ENCODE measurements around the gene GPD2.

The GPD2 gene

DNA sequence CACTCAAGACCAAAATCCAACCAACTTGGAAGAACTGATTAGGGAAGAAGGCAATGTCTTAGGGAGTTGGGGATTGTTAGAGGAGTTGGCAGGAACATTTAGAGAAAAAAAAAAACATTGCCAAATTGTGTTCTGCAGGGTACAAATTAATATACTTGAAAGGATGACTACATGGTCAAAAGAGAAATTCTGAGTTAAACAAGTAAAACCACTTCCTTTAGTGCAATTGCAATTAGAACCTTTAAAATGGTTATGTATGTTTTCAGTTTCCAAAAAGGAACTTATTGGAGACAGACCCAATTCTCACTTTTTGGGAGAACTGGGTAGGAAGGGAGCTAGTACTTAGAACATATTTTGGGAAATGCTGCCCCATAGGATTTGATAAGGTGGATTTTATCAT is 137.9 kb downstream of the GPD2 start:
- H3K4me1 ChIP-seq (ENCODE audit: low read depth, poor library complexity, severe bottlenecking), result no peaks in the 10 kb centered on the region
- H3K27ac ChIP-seq, result no peak overlapping the region
- no peak overlapping the region for H3K9ac ChIP-seq
- H3K4me3 ChIP-seq (IDR thresholded peaks at IDR 0.05; ENCODE audit: insufficient read depth, low read depth, low read length), result no peak overlapping the region
- no peaks in the 10 kb centered on the region for H3K27me3 ChIP-seq (ENCODE audit: insufficient read depth, low read depth)
- no peak overlapping the region for H3K4me2 ChIP-seq
- H4K20me1 ChIP-seq (ENCODE audit: insufficient read depth), result no peaks in the 10 kb centered on the region
- TF ChIP-seq, protein P1, sequence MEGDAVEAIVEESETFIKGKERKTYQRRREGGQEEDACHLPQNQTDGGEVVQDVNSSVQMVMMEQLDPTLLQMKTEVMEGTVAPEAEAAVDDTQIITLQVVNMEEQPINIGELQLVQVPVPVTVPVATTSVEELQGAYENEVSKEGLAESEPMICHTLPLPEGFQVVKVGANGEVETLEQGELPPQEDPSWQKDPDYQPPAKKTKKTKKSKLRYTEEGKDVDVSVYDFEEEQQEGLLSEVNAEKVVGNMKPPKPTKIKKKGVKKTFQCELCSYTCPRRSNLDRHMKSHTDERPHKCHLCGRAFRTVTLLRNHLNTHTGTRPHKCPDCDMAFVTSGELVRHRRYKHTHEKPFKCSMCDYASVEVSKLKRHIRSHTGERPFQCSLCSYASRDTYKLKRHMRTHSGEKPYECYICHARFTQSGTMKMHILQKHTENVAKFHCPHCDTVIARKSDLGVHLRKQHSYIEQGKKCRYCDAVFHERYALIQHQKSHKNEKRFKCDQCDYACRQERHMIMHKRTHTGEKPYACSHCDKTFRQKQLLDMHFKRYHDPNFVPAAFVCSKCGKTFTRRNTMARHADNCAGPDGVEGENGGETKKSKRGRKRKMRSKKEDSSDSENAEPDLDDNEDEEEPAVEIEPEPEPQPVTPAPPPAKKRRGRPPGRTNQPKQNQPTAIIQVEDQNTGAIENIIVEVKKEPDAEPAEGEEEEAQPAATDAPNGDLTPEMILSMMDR (conservative IDR thresholded peaks at IDR 0.05; ENCODE audit: low read depth, low read length), result no peak
- H3K79me2 ChIP-seq (ENCODE audit: insufficient read depth, low read depth), result no peaks in the 10 kb centered on the region
- H2AFZ ChIP-seq (ENCODE audit: low read depth), result no peak overlapping the region
- H3K36me3 ChIP-seq (ENCODE audit: insufficient read depth), result no peaks in the 10 kb centered on the region

DNA sequence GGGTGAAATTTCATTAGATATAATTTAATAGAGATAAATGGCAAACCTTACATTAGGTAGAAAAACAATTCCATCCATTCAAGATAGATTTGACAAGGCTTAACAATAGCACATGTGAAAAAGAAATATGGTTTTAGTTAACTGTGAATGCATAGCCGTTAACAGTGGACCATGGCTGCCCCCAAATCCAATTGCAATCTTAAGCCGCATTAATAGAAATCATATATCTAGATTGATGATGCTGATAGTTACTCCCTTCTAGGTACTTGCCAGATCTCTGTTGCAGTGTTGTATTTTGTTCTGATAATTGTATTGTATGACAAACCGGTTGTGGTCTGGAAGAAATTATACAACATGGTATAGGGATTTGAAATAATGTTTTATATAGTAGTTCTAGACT is 139.8 kb downstream of the GPD2 start:
- Histone ChIP-seq H3K79me2 (ENCODE audit: insufficient read depth, low read depth) (no peaks in the 10 kb centered on the region), H3K4me3 (IDR thresholded peaks at IDR 0.05; ENCODE audit: insufficient read depth, low read depth, low read length) (no peak overlapping the region), H4K20me1 (ENCODE audit: insufficient read depth) (no peaks in the 10 kb centered on the region), H2AFZ (ENCODE audit: low read depth) (no peak overlapping the region), H3K36me3 (ENCODE audit: insufficient read depth) (no peaks in the 10 kb centered on the region), H3K4me2 (no peak overlapping the region), H3K9ac (no peak overlapping the region), H3K27ac (no peak overlapping the region), H3K27me3 (ENCODE audit: insufficient read depth, low read depth) (no peaks in the 10 kb centered on the region), H3K4me1 (ENCODE audit: low read depth, poor library complexity, severe bottlenecking) (no peaks in the 10 kb centered on the region)
- TF ChIP-seq, protein P1 (conservative IDR thresholded peaks at IDR 0.05; ENCODE audit: low read depth, low read length), result no peak

DNA sequence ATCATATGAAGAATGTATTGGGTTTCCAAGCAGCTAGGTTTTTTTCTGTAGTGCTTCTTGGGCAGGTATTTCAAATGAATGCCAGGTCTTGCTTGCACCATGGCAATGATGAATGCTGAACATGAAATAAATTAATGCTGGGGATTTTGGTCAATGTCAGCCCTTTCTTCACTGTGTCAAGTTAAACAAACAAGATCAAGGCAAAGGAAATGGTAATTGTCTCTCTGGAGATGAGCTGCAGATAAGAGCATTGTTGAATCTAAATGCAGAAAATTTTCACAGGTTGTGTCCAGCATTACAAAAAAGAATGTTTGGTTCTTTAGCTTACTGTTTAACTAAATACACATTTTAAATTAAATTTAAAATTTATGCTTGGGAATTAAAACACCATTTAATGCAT is 144.3 kb downstream of the GPD2 start:
- Histone ChIP-seq H3K4me3 (IDR thresholded peaks at IDR 0.05; ENCODE audit: insufficient read depth, low read depth, low read length) (no peak overlapping the region), H3K4me1 (ENCODE audit: low read depth, poor library complexity, severe bottlenecking) (no peaks in the 10 kb centered on the region), H3K79me2 (ENCODE audit: insufficient read depth, low read depth) (no peaks in the 10 kb centered on the region), H3K4me2 (no peak overlapping the region), H4K20me1 (ENCODE audit: insufficient read depth) (no peaks in the 10 kb centered on the region), H3K27ac (no peak overlapping the region), H2AFZ (ENCODE audit: low read depth) (no peak overlapping the region), H3K27me3 (ENCODE audit: insufficient read depth, low read depth) (no peaks in the 10 kb centered on the region), H3K9ac (no peak overlapping the region), H3K36me3 (ENCODE audit: insufficient read depth) (no peaks in the 10 kb centered on the region)
- TF ChIP-seq, protein P1 (conservative IDR thresholded peaks at IDR 0.05; ENCODE audit: low read depth, low read length), result no peak

DNA sequence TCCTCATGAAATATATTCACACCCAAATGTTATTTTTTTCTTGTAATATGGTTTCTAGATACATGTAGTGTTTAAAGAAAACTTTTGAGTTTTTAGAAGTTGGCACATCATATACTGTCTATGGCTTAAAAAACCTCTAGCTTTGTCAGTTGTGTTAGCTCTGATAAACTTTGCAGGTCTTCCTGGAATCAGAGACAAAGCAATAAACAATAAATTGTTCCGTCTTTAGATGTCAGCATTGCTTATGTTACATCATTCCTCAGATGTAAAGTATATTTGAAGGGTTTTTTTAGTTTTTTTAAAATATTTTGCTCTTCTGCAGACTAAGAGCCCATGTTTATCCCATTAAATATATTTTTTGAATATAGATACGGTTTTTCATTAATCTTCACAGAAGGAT is 145.1 kb downstream of the GPD2 start:
- no peak overlapping the region for H3K4me3 ChIP-seq (IDR thresholded peaks at IDR 0.05; ENCODE audit: insufficient read depth, low read depth, low read length)
- TF ChIP-seq, protein P1 (conservative IDR thresholded peaks at IDR 0.05; ENCODE audit: low read depth, low read length), result no peak

More for the DNA sequence above, 145.1 kb downstream of the GPD2 start:
- no peak overlapping the region for H3K27ac ChIP-seq
- H3K36me3 ChIP-seq (ENCODE audit: insufficient read depth), result no peaks in the 10 kb centered on the region
- H4K20me1 ChIP-seq (ENCODE audit: insufficient read depth), result no peaks in the 10 kb centered on the region
- H3K4me2 ChIP-seq, result no peak overlapping the region
- H2AFZ ChIP-seq (ENCODE audit: low read depth), result no peak overlapping the region
- H3K27me3 ChIP-seq (ENCODE audit: insufficient read depth, low read depth), result no peaks in the 10 kb centered on the region
- no peak overlapping the region for H3K9ac ChIP-seq
- no peaks in the 10 kb centered on the region for H3K79me2 ChIP-seq (ENCODE audit: insufficient read depth, low read depth)
- H3K4me1 ChIP-seq (ENCODE audit: low read depth, poor library complexity, severe bottlenecking), result no peaks in the 10 kb centered on the region

Measured in KMS-11 (cell line).